Esophagus muscularis mucosa (tissue), 4 donors: ENCODE measurements around the gene CHFR. TPM values are rescaled to one million over a fixed set of nuclear protein-coding genes. Genes with fewer than 3 reads are reported as not detected.

Experiments used
- DNase-seq: peaks from one replicate; pipeline ENCODE4 v3.0.0-alpha.2; 2017; ENCODE audit errors: extremely low spot score
- H3K27ac ChIP-seq, 4 donors: fragments of 200-600 bp; sonication (generic); replicated peaks in 1 of 4; 1 replicate in 3 of 4; 2 replicates in 1 of 4; pipeline ENCODE4 v1.5.1; 2016 to 2019; ENCODE audit warnings: mild to moderate bottlenecking in 1 of 4
- H3K27me3 ChIP-seq, 4 donors: fragments of 200-600 bp; sonication (generic); one replicate each; pipeline versions ENCODE4 v1.5.1 to v1.6.0; 2016 to 2019
- H3K36me3 ChIP-seq, 4 donors: fragments of 200-600 bp; sonication (generic); one replicate each; pipeline ENCODE4 v1.5.1; 2016 to 2019
- H3K4me1 ChIP-seq, 4 donors: fragments of 200-600 bp; sonication (generic); one replicate each; pipeline ENCODE4 v1.5.1; 2016 to 2019
- H3K4me3 ChIP-seq, 4 donors: fragments of 200-600 bp; sonication (generic); 1 replicate in 2 of 4; 2 replicates in 2 of 4; pipeline ENCODE4 v1.5.1; 2016 to 2019; ENCODE audit warnings: mild to moderate bottlenecking in 4 of 4, moderate library complexity in 1 of 4
- H3K9me3 ChIP-seq, 4 donors: fragments of 200-600 bp; sonication (generic); 1 replicate in 3 of 4; 2 replicates in 1 of 4; pipeline ENCODE4 v1.5.1; 2016 to 2019
- EP300 ChIP-seq: sonication (generic); formaldehyde crosslinking; IDR thresholded peaks from one replicate; pipeline ENCODE4 v1.6.1; 2017; ENCODE audit warnings: antibody characterized with exemption
- POLR2A ChIP-seq: fragments of 450-650 bp; IDR thresholded peaks from one replicate; pipeline ENCODE4 v1.6.1; 2017; ENCODE audit warnings: antibody characterized with exemption, moderate library complexity, mild to moderate bottlenecking, low read depth
- POLR2AphosphoS5 ChIP-seq, 2 donors: sonication (generic); formaldehyde crosslinking; IDR thresholded peaks; one replicate each; pipeline ENCODE4 v1.6.1; 2017; ENCODE audit warnings: antibody characterized with exemption in 2 of 2
- WGBS: methylation state at CpG from one replicate; pipeline ENCODE4 v1.1.5; 2018; 5-methylcytosine and 5-hydroxymethylcytosine counted together
- intact Hi-C: fragments of 100-400 bp; cut with DNase I; formaldehyde crosslinking; loops from one replicate; pipeline ENCODE4 v1.15.1; 2023
- total RNA-seq, 4 donors: library from RNA; depleted of rRNA; stranded (reverse); fragments of >200 nt; gene quantifications; one replicate each; pipeline versions ENCODE4 v1.1.0 to v1.2.1, GENCODE V29; 2016
- TF ChIP-seq, protein P1 (sequence below), 3 experiments: fragments of 200-600 bp in 2 of 3; fragments of 450-650 bp in 1 of 3; sonication (generic) in 2 of 3; IDR thresholded peaks; one replicate each; pipeline ENCODE4 v1.5.1; 2017 to 2019; ENCODE audit warnings: antibody characterized with exemption in 3 of 3, mild to moderate bottlenecking in 2 of 3, moderate library complexity in 1 of 3

Gene CHFR
- total RNA-seq, 4 donors from 2014 or later = 35.7 to 41.7 (median 40.0) TPM

DNA sequence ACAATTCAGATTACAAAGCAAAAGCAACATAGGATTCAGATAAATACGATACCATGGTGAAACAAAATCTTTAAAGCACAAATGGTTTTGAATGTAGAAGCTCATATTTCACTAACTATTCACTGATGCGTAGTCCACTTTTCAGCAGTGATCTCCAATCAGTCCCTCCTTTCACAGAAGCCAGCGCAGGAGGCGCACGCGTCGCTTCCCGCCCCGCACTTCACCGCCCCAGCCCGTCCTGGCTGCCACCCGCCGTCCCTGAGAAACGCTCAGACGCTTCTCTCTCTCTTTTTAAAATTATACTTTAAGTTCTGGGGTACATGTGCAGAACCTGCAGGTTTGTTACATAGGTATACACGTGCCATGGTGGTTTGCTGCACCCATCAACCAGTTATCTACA lies 19.8 kb upstream of the CHFR start:
- Histone ChIP-seq H3K9me3 (peaks cover 0 to 6% (median 0%) of the 10 kb centered on the region in 4 donors), H3K4me1 (peaks cover 5 to 32% (median 28%) of the 10 kb centered on the region in 4 donors), H3K27me3 (no peaks in the 10 kb centered on the region), H3K36me3 (no peaks in the 10 kb centered on the region), H3K27ac (peak overlapping the region; percentile 82 to 89 (median 87)), H3K4me3 (peak overlapping the region; percentile 63 to 72 (median 68))
- no peak for TF ChIP-seq POLR2A
- TF ChIP-seq, protein P1, sequence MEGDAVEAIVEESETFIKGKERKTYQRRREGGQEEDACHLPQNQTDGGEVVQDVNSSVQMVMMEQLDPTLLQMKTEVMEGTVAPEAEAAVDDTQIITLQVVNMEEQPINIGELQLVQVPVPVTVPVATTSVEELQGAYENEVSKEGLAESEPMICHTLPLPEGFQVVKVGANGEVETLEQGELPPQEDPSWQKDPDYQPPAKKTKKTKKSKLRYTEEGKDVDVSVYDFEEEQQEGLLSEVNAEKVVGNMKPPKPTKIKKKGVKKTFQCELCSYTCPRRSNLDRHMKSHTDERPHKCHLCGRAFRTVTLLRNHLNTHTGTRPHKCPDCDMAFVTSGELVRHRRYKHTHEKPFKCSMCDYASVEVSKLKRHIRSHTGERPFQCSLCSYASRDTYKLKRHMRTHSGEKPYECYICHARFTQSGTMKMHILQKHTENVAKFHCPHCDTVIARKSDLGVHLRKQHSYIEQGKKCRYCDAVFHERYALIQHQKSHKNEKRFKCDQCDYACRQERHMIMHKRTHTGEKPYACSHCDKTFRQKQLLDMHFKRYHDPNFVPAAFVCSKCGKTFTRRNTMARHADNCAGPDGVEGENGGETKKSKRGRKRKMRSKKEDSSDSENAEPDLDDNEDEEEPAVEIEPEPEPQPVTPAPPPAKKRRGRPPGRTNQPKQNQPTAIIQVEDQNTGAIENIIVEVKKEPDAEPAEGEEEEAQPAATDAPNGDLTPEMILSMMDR (IDR thresholded peaks at IDR 0.05) = no peak
- TF ChIP-seq EP300 = no peak
- TF ChIP-seq POLR2AphosphoS5 (IDR thresholded peaks at IDR 0.05) = no peak
- intact Hi-C loops = no loop called here
- 30% methylated on average over 16 of the region's 16 CpGs for WGBS
- no peak for DNase-seq

DNA sequence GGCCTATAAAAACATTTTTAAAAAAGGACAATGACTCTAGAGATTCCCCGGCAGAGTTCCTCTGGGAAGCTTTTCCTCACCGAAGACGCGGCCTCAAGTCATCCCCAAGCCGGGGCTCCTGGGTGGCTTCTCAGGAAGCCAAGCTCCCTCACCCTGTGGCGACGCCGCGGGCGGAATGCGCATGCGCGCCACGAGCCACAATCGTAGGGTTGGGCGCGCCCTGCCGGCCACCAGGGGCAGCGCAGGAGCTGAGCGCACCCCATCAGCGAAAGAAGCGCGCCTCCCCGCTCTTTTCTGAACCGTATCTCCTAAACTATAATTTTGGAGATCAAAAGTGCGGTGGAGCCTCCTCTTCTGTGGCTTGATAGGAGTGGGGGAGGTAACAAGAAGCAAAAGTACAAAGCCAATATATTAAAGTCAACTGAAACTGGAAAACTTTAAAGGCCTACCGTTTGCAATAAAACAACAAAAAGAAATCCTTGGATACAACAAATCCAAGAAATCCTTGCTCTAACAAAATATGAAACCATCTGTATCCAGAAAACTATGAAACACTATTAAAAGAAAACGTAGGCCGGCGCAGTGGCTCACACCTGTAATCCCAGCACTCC lies 17.4 kb upstream of the CHFR start:
- peak; percentile 92 for DNase-seq
- Histone ChIP-seq H3K9me3 (no peaks in the 10 kb centered on the region), H3K4me3 (peak overlapping the region; percentile 35 to 40 (median 39)), H3K27ac (peak overlapping the region; percentile 20 to 59 (median 41)), H3K36me3 (no peaks in the 10 kb centered on the region), H3K4me1 (peaks cover 5 to 32% (median 28%) of the 10 kb centered on the region in 4 donors), H3K27me3 (no peaks in the 10 kb centered on the region)
- intact Hi-C loops = loop anchor here (5.0 kb wide), 1 partner anchor 78 kb away; the partner anchor contains the start of gene GOLGA3
- TF ChIP-seq, protein P1 (IDR thresholded peaks at IDR 0.05) = peak; percentile 96 to 100 (median 97)
- TF ChIP-seq POLR2A (no peak), POLR2AphosphoS5 (IDR thresholded peaks at IDR 0.05) (peak; percentile 30 to 78), EP300 (no peak)
- WGBS = 9% methylated on average over 30 of the region's 30 CpGs

GRCh38 chr12:132899033-132899432 lies 11.6 kb upstream of the CHFR start:
- WGBS = 90% methylated on average over 5 of the region's 5 CpGs

DNA sequence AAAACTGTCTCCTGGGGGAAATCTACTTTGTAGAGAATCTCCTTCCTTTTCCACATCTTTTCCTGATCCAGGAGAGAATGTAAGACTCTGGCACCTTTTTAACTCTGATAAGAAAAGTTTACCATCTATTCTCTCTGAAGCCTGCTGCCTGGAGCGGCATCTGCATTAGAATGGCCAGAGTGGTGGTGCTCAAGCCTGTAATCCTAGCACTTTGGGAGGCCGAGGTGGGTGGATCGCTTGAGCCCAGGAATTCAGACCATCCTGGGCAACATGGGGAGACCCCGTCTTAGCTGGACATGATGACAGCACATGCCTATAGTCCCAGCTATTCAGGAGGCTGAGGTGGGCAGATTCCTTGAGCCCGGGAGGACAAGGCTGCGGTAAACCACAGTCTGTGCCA lies 1.4 kb upstream of the CHFR start:
- peak overlapping the region; percentile 89 to 98 (median 94) for H3K27ac ChIP-seq
- TF ChIP-seq, protein P1 (IDR thresholded peaks at IDR 0.05) = no peak
- TF ChIP-seq POLR2A = no peak
- peak overlapping the region in 1 of 4 donors; percentile 76 for H3K4me3 ChIP-seq
- peaks cover 3 to 10% (median 10%) of the 10 kb centered on the region in 4 donors for H3K36me3 ChIP-seq
- H3K4me1 ChIP-seq = peaks cover 0 to 25% (median 18%) of the 10 kb centered on the region in 4 donors
- 59% methylated on average over 5 of the region's 6 CpGs for WGBS
- intact Hi-C loops = loop anchor here (10.0 kb wide), 1 partner anchor 124 kb away; the partner anchor contains the start of gene ANKLE2
- no peak for DNase-seq
- no peaks in the 10 kb centered on the region for H3K27me3 ChIP-seq
- no peaks in the 10 kb centered on the region for H3K9me3 ChIP-seq

More at GRCh38 chr12:132899033-132899432, 11.6 kb upstream of the CHFR start:
- intact Hi-C loops = no loop called here
- no peaks in the 10 kb centered on the region for H3K27me3 ChIP-seq
- no peaks in the 10 kb centered on the region for H3K9me3 ChIP-seq
- H3K4me3 ChIP-seq = no peak overlapping the region
- no peak for DNase-seq
- H3K36me3 ChIP-seq = no peaks in the 10 kb centered on the region
- H3K4me1 ChIP-seq = no peaks in the 10 kb centered on the region
- H3K27ac ChIP-seq = no peak overlapping the region
- TF ChIP-seq, protein P1 (IDR thresholded peaks at IDR 0.05) = no peak
- TF ChIP-seq EP300 (no peak), POLR2A (no peak), POLR2AphosphoS5 (IDR thresholded peaks at IDR 0.05) (no peak)
